B cell (primary cell): ENCODE measurements around the gene PLA2G12A.

Source experiments
- CTCF ChIP-seq: fragments of 200-600 bp; IDR thresholded peaks from one replicate; pipeline ENCODE4 v1.8.0; 2022; ENCODE audit warnings: antibody characterized with exemption, mild to moderate bottlenecking
- EZH2 ChIP-seq: IDR thresholded peaks from 2 replicates; pipeline ENCODE4 v1.6.1; 2012; ENCODE audit warnings: borderline replicate concordance, low read depth, mild to moderate bottlenecking, moderate library complexity, low read length; ENCODE audit not compliant: insufficient read depth, poor library complexity, severe bottlenecking

GRCh38 chr4:109749388-109750082, 19.7 kb upstream of the PLA2G12A start:
- TF ChIP-seq EZH2 (no peak), CTCF (no peak)
